Motor neuron (in vitro differentiated cells): ENCODE results near the gene PLEKHH3. TPM values are rescaled to one million over a fixed set of nuclear protein-coding genes. Genes with fewer than 3 reads are reported as not detected.
"Not testable (repeated sequence)": the region's sequence is repeated elsewhere in the genome, so short reads cannot be mapped to it uniquely, and the experiment has no call there.

ENCODE experiments used
- ATAC-seq, 8 experiments: fragments of 200-7000 bp; cut with Tn5 transposase; replicated peaks in 6 of 8; 2 replicates each; pipeline ENCODE4 v1.8.0; 2021; ENCODE audit warnings: mild to moderate bottlenecking in 8 of 8, moderate library complexity in 8 of 8
- H3K27ac ChIP-seq, 2 donors: fragments of 250-450 bp; sonication (Bioruptor Pico); 2 replicates each; pipeline ENCODE4 v1.9.0; 2021; ENCODE audit warnings: antibody characterized with exemption in 2 of 2, mild to moderate bottlenecking in 2 of 2, moderate library complexity in 1 of 2
- H3K4me1 ChIP-seq, 2 donors: fragments of 250-450 bp; sonication (Bioruptor Pico); replicated peaks in 1 of 2; 2 replicates each; pipeline ENCODE4 v1.6.1; 2021; ENCODE audit warnings: antibody characterized with exemption in 2 of 2, mild to moderate bottlenecking in 2 of 2, moderate library complexity in 1 of 2
- H3K4me3 ChIP-seq, 5 donors: fragments of 250-450 bp; sonication (Bioruptor Pico); 2 replicates each; pipeline ENCODE4 v1.9.0; 2021; ENCODE audit warnings: antibody characterized with exemption in 5 of 5, mild to moderate bottlenecking in 5 of 5, moderate library complexity in 4 of 5
- WGBS, 10 experiments: fragments of 450-650 bp; shearing (Covaris generic); methylation state at CpG; one replicate each; pipeline ENCODE4 v1.0.0; 2022; 5-methylcytosine and 5-hydroxymethylcytosine counted together
- in situ Hi-C, 9 experiments: fragments of 400-800 bp; cut with MboI; loops; one replicate each; pipeline ENCODE4 v1.15.0; 2021; ENCODE audit warnings: low sequenced_read_pairs in 9 of 9, low pct_unique_long_range_greater_than_20kb in 2 of 9; ENCODE audit not compliant: unreplicated experiment in 9 of 9
- total RNA-seq, 8 experiments: library from RNA; unstranded; fragments of 300-600 nt; gene quantifications; 2 replicates each; pipeline versions ENCODE4 v1.2.3 to v1.2.4, GENCODE V29; 2022

The PLEKHH3 gene
- total RNA-seq, 8 experiments from 2014 or later: 10.1 to 24.2 (median 20.6) TPM

DNA sequence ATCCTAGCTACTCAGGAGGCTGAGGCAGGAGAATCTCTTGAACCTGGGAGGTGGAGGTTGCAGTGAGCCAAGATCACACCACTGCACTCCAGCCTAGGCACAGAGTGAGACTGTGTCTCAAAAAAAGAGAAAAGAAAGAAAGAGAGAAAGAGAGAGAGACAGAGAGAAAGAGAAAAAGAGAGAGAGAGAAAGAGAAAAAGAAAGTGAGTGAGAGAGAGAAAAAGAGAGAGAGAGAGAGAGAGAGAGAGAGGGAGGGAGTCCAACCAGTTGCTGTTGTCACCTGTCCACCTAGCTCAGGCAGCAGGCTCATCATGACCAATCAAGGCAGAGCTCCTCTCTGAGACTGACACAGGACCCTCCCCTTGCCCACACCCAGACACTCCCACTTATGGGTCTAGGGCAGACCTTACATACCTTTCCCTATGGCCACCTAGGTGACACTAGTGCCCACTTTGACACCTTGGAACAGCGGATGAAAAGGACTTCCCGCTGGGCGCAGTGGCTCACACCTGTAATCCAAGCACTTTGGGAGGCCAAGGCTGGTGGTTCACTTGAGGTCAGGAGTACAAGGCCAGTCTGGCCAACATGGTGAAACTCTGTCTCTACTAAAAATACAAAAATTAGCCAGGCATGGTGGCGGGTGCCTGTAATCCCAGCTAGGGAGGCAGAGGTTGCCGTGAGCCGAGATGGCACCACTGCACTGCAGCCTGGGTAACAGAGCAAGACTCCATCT lies 49.6 kb downstream of the PLEKHH3 start:
- H3K4me3 ChIP-seq, ATAC-seq, H3K4me1 ChIP-seq, in situ Hi-C loops, H3K27ac ChIP-seq: not testable (repeated sequence)
- 74 to 100% (median 83%) methylated on average over 1 to 5 of the region's 6 CpGs; no CpG with 5 or more reads in 5 of the 10 experiments for WGBS, 10 experiments

- in situ Hi-C loops: no loop called here
- Histone ChIP-seq H3K4me1 (no peaks in the 10 kb centered on the region), H3K27ac (no peak overlapping the region), H3K4me3 (no peak overlapping the region)
- no peak for ATAC-seq
- 20 to 95% (median 88%) methylated on average over 1 to 6 of the region's 7 CpGs for WGBS, 10 experiments
Measured at GRCh38 chr17:42623732-42624596, 52.8 kb downstream of the PLEKHH3 start.

DNA sequence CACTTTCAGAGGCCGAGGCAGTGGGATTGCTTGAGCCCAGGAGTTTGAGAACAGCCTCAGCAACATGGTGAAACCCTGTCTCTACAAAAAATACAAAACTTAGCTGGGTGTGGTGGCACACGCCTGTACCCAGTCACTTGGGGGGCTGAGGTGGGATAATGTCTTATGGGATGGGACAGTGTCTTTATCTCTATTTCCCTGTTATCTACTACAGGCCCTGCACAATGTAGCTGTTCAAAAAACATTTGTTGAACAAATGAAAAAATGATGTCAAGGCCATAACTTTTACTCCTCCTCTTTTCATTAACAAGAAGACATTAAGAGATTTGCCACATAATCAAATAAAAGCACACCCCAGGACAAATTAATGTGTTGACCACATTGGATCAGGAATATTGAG lies 53.5 kb downstream of the PLEKHH3 start:
- no peak for ATAC-seq
- in situ Hi-C loops: no loop called here
- 13 to 80% (median 67%) methylated on average over 1 to 2 of the region's 2 CpGs; no CpG with 5 or more reads in 5 of the 10 experiments for WGBS, 10 experiments
- Histone ChIP-seq H3K27ac (no peak overlapping the region), H3K4me1 (no peaks in the 10 kb centered on the region), H3K4me3 (no peak overlapping the region)

DNA sequence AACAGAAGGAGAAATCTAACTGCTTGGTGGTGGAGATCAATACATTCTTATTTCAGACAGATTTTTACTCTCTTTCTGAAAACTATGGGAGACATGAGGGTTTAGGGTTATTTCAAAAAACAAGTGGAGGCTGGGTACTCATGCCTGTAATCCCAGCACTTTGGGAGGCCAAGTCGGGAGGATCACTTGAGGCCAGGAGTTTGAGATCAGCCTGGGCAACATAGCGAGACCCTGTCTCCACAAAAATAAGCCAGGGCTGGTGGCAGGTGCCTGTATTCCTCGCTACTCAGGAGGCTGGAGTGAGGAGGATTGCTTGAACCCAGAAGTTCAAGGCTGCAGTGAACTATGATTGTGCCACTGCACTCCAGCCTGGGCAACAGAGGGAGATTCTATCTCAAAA lies 54.8 kb downstream of the PLEKHH3 start:
- H3K27ac ChIP-seq, H3K4me3 ChIP-seq, H3K4me1 ChIP-seq, in situ Hi-C loops, ATAC-seq: not testable (repeated sequence)
- WGBS, 10 experiments: 34 to 94% (median 80%) methylated on average over 1 to 3 of the region's 3 CpGs; no CpG with 5 or more reads in 3 of the 10 experiments

DNA sequence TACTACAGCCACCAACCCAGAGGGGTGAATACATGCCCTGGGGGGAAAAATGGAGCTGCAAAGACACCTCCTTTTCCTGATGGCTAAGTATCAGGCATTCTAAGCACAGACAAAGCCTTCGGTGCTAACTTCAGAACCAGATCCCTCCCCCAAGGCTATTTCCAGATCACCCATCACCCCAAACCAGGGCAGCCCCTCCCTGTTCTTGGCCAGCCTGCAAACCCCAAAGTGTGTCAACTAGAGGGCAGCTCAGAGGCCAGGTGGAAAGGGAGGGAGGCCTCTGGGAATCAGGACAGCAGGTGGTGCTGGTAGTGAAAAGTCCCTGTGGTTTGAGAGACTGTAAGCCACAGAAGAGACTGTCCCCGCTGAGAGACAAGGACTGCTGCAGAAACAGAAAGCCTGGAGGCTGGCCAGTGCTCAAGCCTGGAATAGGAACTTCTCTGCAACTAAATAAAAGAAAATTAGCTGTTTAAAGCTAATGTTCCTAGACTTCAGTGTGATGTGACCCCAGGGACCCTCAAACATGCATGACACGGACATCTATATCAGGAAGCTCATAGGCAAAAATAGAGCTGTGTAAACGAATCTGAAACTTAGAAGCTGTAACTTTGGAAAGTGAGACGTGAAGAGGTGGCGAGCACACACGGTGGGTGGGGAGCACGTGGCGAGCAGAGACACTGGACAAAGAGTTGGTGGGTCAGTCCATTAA lies 58.2 kb downstream of the PLEKHH3 start:
- peak; percentile 40 to 80 (median 67) for ATAC-seq
- in situ Hi-C loops: no loop called here

GRCh38 chr17:42617956-42618431 lies 58.8 kb downstream of the PLEKHH3 start:
- WGBS, 10 experiments: 50 to 100% (median 71%) methylated on average over 1 to 3 of the region's 4 CpGs; no CpG with 5 or more reads in 3 of the 10 experiments
- Histone ChIP-seq H3K27ac (no peak overlapping the region), H3K4me3 (no peak overlapping the region), H3K4me1 (no peaks in the 10 kb centered on the region)
- ATAC-seq: peak in 1 of 8 experiments; percentile 8
- in situ Hi-C loops: no loop called here

More for the DNA sequence above, 58.2 kb downstream of the PLEKHH3 start:
- WGBS, 10 experiments: 0 to 100% (median 52%) methylated on average over 1 to 7 of the region's 9 CpGs; no CpG with 5 or more reads in 2 of the 10 experiments
- no peak overlapping the region for H3K27ac ChIP-seq
- H3K4me3 ChIP-seq: no peak overlapping the region
- H3K4me1 ChIP-seq: no peaks in the 10 kb centered on the region

Other genes with a start within 250 kb of the PLEKHH3 start
- gene ATP6V0A1, start 218.1 kb downstream of the PLEKHH3 start, total RNA-seq: 100 to 1,000 TPM in 2 of 8 experiments, 10 to 100 TPM in 6; 45.4 to 115 (median 75.7) TPM
- gene NAGLU, start 140.8 kb downstream of the PLEKHH3 start, total RNA-seq: 10 to 100 TPM in 5 of 8 experiments, 1 to 10 TPM in 3; 6.3 to 55.8 (median 18.5) TPM
- gene HSD17B1, start 124.1 kb downstream of the PLEKHH3 start, total RNA-seq: 1 to 10 TPM; 1.7 to 6.3 (median 5.4) TPM
- 10 to 100 TPM; 20.8 to 82.7 (median 30.8) TPM for gene COASY, start 114.8 kb downstream of the PLEKHH3 start, total RNA-seq
- 10 to 100 TPM; 17.3 to 48.0 (median 25.6) TPM for gene MLX, start 109.9 kb downstream of the PLEKHH3 start, total RNA-seq
- 10 to 100 TPM in 7 of 8 experiments, 1 to 10 TPM in 1; 1.5 to 24.7 (median 12.1) TPM for gene PSMC3IP, start 99.3 kb downstream of the PLEKHH3 start, total RNA-seq
- 10 to 100 TPM; 27.1 to 40.2 (median 32.8) TPM for gene RETREG3, start 67.6 kb downstream of the PLEKHH3 start, total RNA-seq
- 10 to 100 TPM; 24.7 to 67.7 (median 39.3) TPM for gene TUBG1, start 67.3 kb downstream of the PLEKHH3 start, total RNA-seq
- gene TUBG2, start 17.7 kb downstream of the PLEKHH3 start, total RNA-seq: 10 to 100 TPM in 7 of 8 experiments, 1 to 10 TPM in 1; 7.1 to 26.7 (median 16.0) TPM
- 1 to 10 TPM in 5 of 8 experiments, under 1 TPM in 3; 0.41 to 6.4 (median 1.6) TPM for gene CCR10, start 4.8 kb upstream of the PLEKHH3 start, total RNA-seq
- 10 to 100 TPM in 5 of 8 experiments, 1 to 10 TPM in 3; 2.4 to 33.9 (median 14.1) TPM for gene CNTNAP1, start 5.5 kb upstream of the PLEKHH3 start, total RNA-seq
- gene EZH1, start 68.0 kb upstream of the PLEKHH3 start, total RNA-seq: 10 to 100 TPM; 13.8 to 44.5 (median 27.8) TPM
- gene RAMP2, start 84.2 kb upstream of the PLEKHH3 start, total RNA-seq: 10 to 100 TPM in 1 of 8 experiments, 1 to 10 TPM in 6, under 1 TPM in 1; 0.90 to 34.2 (median 4.1) TPM
- gene VPS25, start 96.5 kb upstream of the PLEKHH3 start, total RNA-seq: 100 to 1,000 TPM in 1 of 8 experiments, 10 to 100 TPM in 7; 57.1 to 110 (median 88.0) TPM
- 1 to 10 TPM in 1 of 8 experiments, under 1 TPM in 7; 0.11 to 1.2 (median 0.57) TPM for gene WNK4, start 103.6 kb upstream of the PLEKHH3 start, total RNA-seq
- 100 to 1,000 TPM in 2 of 8 experiments, 10 to 100 TPM in 6; 58.7 to 114 (median 72.5) TPM for gene COA3, start 121.7 kb upstream of the PLEKHH3 start, total RNA-seq
- 1 to 10 TPM in 2 of 8 experiments, under 1 TPM in 6; 0.58 to 3.8 (median 0.81) TPM for gene CNTD1, start 121.9 kb upstream of the PLEKHH3 start, total RNA-seq
- gene BECN1, start 147.3 kb upstream of the PLEKHH3 start, total RNA-seq: 100 to 1,000 TPM in 2 of 8 experiments, 10 to 100 TPM in 6; 34.6 to 113 (median 55.9) TPM
- gene PSME3, start 156.4 kb upstream of the PLEKHH3 start, total RNA-seq: 100 to 1,000 TPM in 3 of 8 experiments, 10 to 100 TPM in 5; 31.7 to 169 (median 69.6) TPM
- gene AOC2, start 167.6 kb upstream of the PLEKHH3 start, total RNA-seq: 1 to 10 TPM; 1.3 to 2.6 (median 2.1) TPM
- 1 to 10 TPM in 4 of 8 experiments, under 1 TPM in 4; 0.41 to 3.7 (median 0.81) TPM for gene AOC3, start 174.2 kb upstream of the PLEKHH3 start, total RNA-seq
- under 1 TPM in 5 of 8 experiments, not detected in 3; 0.21 to 0.70 (median 0.47) TPM for gene G6PC1, start 223.8 kb upstream of the PLEKHH3 start, total RNA-seq